ENCODE measurements around the gene PRRT1B. TPM values are rescaled to one million over a fixed set of nuclear protein-coding genes. Genes with fewer than 3 reads are reported as not detected.

The PRRT1B gene
- total RNA-seq, 6 donors from 2014 or later, result 1.8 to 10.5 (median 8.0) TPM

DNA sequence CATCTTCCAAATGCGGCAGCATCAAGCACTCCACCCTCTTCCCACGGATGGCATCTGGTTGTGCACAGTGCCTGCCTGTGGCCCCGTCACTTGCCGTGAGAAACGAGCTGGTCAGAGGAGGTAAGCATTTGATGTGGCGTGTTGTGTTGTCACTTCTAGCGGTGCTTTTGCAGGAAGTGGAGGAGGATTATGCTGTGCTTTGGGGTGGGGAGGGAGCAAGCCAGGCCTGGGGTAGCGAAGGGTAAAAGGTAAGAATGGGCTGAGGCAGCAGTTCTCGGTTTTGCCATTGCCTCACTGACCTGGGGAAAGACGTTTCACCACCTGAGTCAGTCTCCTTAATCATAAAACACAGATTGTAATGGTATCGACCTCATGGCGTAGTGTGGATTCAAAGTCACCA lies 44.9 kb upstream of the PRRT1B start:
- H3K27me3 ChIP-seq, result no peaks in the 10 kb centered on the region
- H3K27ac ChIP-seq, result peak overlapping the region in 1 of 4 donors; percentile 14
- H3K4me3 ChIP-seq, result no peak overlapping the region
- H3K4me1 ChIP-seq, result peaks cover 21 to 34% (median 24%) of the 10 kb centered on the region in 4 donors
- ATAC-seq (ENCODE audit: low FRiP score in 2 of 2) (no peak), DNase-seq (no peak)
- peaks cover 16 to 44% (median 30%) of the 10 kb centered on the region in 4 donors for H3K36me3 ChIP-seq
- TF ChIP-seq EP300 (IDR thresholded peaks at IDR 0.05), result no peak
- no peak for TF ChIP-seq POLR2AphosphoS5 (IDR thresholded peaks at IDR 0.05)
- TF ChIP-seq, protein P1, sequence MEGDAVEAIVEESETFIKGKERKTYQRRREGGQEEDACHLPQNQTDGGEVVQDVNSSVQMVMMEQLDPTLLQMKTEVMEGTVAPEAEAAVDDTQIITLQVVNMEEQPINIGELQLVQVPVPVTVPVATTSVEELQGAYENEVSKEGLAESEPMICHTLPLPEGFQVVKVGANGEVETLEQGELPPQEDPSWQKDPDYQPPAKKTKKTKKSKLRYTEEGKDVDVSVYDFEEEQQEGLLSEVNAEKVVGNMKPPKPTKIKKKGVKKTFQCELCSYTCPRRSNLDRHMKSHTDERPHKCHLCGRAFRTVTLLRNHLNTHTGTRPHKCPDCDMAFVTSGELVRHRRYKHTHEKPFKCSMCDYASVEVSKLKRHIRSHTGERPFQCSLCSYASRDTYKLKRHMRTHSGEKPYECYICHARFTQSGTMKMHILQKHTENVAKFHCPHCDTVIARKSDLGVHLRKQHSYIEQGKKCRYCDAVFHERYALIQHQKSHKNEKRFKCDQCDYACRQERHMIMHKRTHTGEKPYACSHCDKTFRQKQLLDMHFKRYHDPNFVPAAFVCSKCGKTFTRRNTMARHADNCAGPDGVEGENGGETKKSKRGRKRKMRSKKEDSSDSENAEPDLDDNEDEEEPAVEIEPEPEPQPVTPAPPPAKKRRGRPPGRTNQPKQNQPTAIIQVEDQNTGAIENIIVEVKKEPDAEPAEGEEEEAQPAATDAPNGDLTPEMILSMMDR (IDR thresholded peaks at IDR 0.05), result no peak
- TF ChIP-seq POLR2A (IDR thresholded peaks at IDR 0.05), result no peak
- 75 to 77% methylated on average over 12 of the region's 12 CpGs for WGBS, 2 donors
- no peaks in the 10 kb centered on the region for H3K9me3 ChIP-seq

GRCh38 chr9:131500939-131501541 lies 44.3 kb upstream of the PRRT1B start:
- TF ChIP-seq POLR2AphosphoS5 (IDR thresholded peaks at IDR 0.05) (no peak), POLR2A (IDR thresholded peaks at IDR 0.05) (no peak), EP300 (IDR thresholded peaks at IDR 0.05) (no peak)
- TF ChIP-seq, protein P1 (IDR thresholded peaks at IDR 0.05), result no peak
- H3K9me3 ChIP-seq, result no peaks in the 10 kb centered on the region
- H3K27ac ChIP-seq, result peak overlapping the region in 1 of 4 donors; percentile 14
- no peak overlapping the region for H3K4me3 ChIP-seq
- ATAC-seq (ENCODE audit: low FRiP score in 2 of 2) (no peak), DNase-seq (no peak)
- H3K36me3 ChIP-seq, result peaks cover 11 to 37% (median 24%) of the 10 kb centered on the region in 4 donors
- no peaks in the 10 kb centered on the region for H3K27me3 ChIP-seq
- peaks cover 21 to 34% (median 24%) of the 10 kb centered on the region in 4 donors for H3K4me1 ChIP-seq
- WGBS, 2 donors, result 59 to 63% methylated on average over 5 of the region's 5 CpGs

GRCh38 chr9:131502781-131503625 lies 42.3 kb upstream of the PRRT1B start, which contains the start of gene POMT1:
Gene POMT1, plus strand, starts transcription at chr9:131502918. Its CDS starts 1,301 bp downstream, at chr9:131504219.
- peaks cover 21 to 34% (median 24%) of the 10 kb centered on the region in 4 donors for H3K4me1 ChIP-seq
- WGBS, 2 donors, result 0 to 1% methylated on average over 30 to 52 of the region's 83 CpGs

GRCh38 chr9:131503626-131504465 lies 41.5 kb upstream of the PRRT1B start:
- WGBS, 2 donors, result 23 to 39% methylated on average over 23 to 25 of the region's 32 CpGs

More at GRCh38 chr9:131502781-131503625, 42.3 kb upstream of the PRRT1B start, which contains the start of gene POMT1:
- DNase-seq, result peak; percentile 86 to 97
- no peak for TF ChIP-seq EP300 (IDR thresholded peaks at IDR 0.05)
- peak in 1 of 4 donors; percentile 62 for TF ChIP-seq POLR2A (IDR thresholded peaks at IDR 0.05)
- peak; percentile 11 to 77 for TF ChIP-seq POLR2AphosphoS5 (IDR thresholded peaks at IDR 0.05)
- TF ChIP-seq, protein P1 (IDR thresholded peaks at IDR 0.05), result no peak
- Histone ChIP-seq H3K4me3 (peak within 1 kb of the TSS; percentile 94 to 100 (median 99)), H3K27me3 (no peaks in the 10 kb centered on the region), H3K36me3 (peaks cover 0 to 24% (median 11%) of the 10 kb centered on the region in 4 donors), H3K27ac (peak within 1 kb of the TSS; percentile 35 to 85 (median 78)), H3K9me3 (no peaks in the 10 kb centered on the region)
- ATAC-seq (ENCODE audit: low FRiP score in 2 of 2), result peak; percentile 92 to 97

More at GRCh38 chr9:131503626-131504465, 41.5 kb upstream of the PRRT1B start:
- H3K27ac ChIP-seq, result peak overlapping the region in 3 of 4 donors; percentile 35 to 85 (median 77)
- DNase-seq (no peak), ATAC-seq (ENCODE audit: low FRiP score in 2 of 2) (no peak)
- peak overlapping the region; percentile 94 to 100 (median 99) for H3K4me3 ChIP-seq
- TF ChIP-seq POLR2A (IDR thresholded peaks at IDR 0.05), result no peak
- TF ChIP-seq POLR2AphosphoS5 (IDR thresholded peaks at IDR 0.05), result no peak
- TF ChIP-seq, protein P1 (IDR thresholded peaks at IDR 0.05), result no peak
- no peak for TF ChIP-seq EP300 (IDR thresholded peaks at IDR 0.05)
- H3K9me3 ChIP-seq, result no peaks in the 10 kb centered on the region
- H3K4me1 ChIP-seq, result peaks cover 21 to 34% (median 24%) of the 10 kb centered on the region in 4 donors
- peaks cover 0 to 15% (median 6%) of the 10 kb centered on the region in 4 donors for H3K36me3 ChIP-seq
- H3K27me3 ChIP-seq, result no peaks in the 10 kb centered on the region
